Endothelial cell (in vitro differentiated cells): ENCODE data around the gene PRKAR2A. TPM values are rescaled to one million over a fixed set of nuclear protein-coding genes. Genes with fewer than 3 reads are reported as not detected.

Experiments used
- DNase-seq: peaks from one replicate; pipeline ENCODE4 v3.0.0; 2021; ENCODE audit warnings: low spot score
- H3K27ac Mint-ChIP-seq: one replicate; pipeline ENCODE4 v1.8.0; 2021; ENCODE audit warnings: mixed read lengths, inconsistent platforms; ENCODE audit not compliant: unreplicated experiment
- H3K27me3 Mint-ChIP-seq: one replicate; pipeline ENCODE4 v1.8.0; 2021; ENCODE audit warnings: mild to moderate bottlenecking, moderate library complexity, mixed read lengths, inconsistent platforms; ENCODE audit not compliant: unreplicated experiment
- H3K36me3 Mint-ChIP-seq: one replicate; pipeline ENCODE4 v1.8.0; 2021; ENCODE audit warnings: mild to moderate bottlenecking, low read depth, mixed read lengths, inconsistent platforms; ENCODE audit not compliant: unreplicated experiment
- H3K4me1 Mint-ChIP-seq: one replicate; pipeline ENCODE4 v1.8.0; 2021; ENCODE audit warnings: mild to moderate bottlenecking, mixed read lengths, inconsistent platforms; ENCODE audit not compliant: unreplicated experiment
- H3K4me3 Mint-ChIP-seq: one replicate; pipeline ENCODE4 v1.8.0; 2021; ENCODE audit warnings: mild to moderate bottlenecking, mixed read lengths, inconsistent platforms; ENCODE audit not compliant: unreplicated experiment
- H3K9me3 Mint-ChIP-seq: one replicate; pipeline ENCODE4 v1.8.0; 2021; ENCODE audit warnings: mixed read lengths, inconsistent platforms; ENCODE audit not compliant: unreplicated experiment
- total RNA-seq: library from RNA; stranded (reverse); fragmentation: NEBNext Ultra II Directional; extraction: Animal tissue kit (Norgen Biotek cat#: 25700); gene quantifications from one replicate; pipeline ENCODE4 v1.2.1, GENCODE V29; 2021; ENCODE audit not compliant: unreplicated experiment
- TF ChIP-seq, protein P1 (sequence below): fragments of 200-600 bp; sonication (generic); IDR thresholded peaks from one replicate; pipeline ENCODE4 v1.5.0; 2021; ENCODE audit warnings: antibody characterized with exemption; ENCODE audit not compliant: unreplicated experiment

The PRKAR2A gene
- total RNA-seq, 1 donor from 2014 or later, result 67.3 TPM

DNA sequence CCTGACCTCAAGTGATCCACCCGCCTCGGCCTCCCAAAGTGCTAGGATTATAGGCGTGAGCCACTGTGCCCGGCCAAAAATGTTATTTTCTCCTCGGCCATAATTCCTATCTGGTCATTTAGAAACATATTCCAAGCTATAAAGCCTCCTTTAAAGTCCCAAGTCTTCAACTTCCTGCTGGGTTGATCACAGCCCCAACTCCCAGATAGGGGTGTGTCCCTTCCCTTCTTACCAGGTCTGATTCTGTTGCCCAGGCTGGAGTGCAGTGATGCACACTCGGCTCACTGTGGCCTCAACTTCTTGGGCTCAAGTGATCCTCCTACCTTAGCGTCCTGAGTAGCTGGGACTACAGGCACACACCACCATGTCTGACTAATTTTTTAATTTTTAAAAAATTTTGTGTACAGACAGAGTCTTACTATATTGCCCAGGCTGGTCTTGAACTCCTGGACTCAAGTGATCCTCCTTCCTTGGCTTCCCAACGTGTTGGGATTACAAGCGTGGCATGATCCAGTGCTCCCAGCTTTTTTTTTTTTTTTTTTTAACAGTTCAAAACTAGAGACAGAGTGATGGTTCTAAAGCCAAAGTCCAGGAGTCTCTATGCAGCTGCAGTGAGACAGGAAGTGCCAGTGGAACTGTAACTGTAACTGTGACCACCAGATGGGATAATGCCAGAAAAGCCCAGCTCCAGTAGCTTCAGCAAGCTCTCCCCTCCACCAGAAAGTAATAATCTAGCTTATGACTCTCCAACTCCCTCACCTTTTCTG lies 8.2 kb upstream of the PRKAR2A start:
- Mint-ChIP-seq H3K27me3 (no peaks in the 10 kb centered on the region), H3K36me3 (peaks cover 4% of the 10 kb centered on the region), H3K4me3 (no peak overlapping the region), H3K27ac (no peak overlapping the region), H3K4me1 (peaks cover 6% of the 10 kb centered on the region), H3K9me3 (no peaks in the 10 kb centered on the region)
- no peak for DNase-seq
- TF ChIP-seq, protein P1, sequence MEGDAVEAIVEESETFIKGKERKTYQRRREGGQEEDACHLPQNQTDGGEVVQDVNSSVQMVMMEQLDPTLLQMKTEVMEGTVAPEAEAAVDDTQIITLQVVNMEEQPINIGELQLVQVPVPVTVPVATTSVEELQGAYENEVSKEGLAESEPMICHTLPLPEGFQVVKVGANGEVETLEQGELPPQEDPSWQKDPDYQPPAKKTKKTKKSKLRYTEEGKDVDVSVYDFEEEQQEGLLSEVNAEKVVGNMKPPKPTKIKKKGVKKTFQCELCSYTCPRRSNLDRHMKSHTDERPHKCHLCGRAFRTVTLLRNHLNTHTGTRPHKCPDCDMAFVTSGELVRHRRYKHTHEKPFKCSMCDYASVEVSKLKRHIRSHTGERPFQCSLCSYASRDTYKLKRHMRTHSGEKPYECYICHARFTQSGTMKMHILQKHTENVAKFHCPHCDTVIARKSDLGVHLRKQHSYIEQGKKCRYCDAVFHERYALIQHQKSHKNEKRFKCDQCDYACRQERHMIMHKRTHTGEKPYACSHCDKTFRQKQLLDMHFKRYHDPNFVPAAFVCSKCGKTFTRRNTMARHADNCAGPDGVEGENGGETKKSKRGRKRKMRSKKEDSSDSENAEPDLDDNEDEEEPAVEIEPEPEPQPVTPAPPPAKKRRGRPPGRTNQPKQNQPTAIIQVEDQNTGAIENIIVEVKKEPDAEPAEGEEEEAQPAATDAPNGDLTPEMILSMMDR, result no peak

GRCh38 chr3:48852151-48852550 lies 4.5 kb upstream of the PRKAR2A start:
- DNase-seq, result no peak
- no peak overlapping the region for H3K27ac Mint-ChIP-seq
- no peak overlapping the region for H3K4me3 Mint-ChIP-seq
- H3K9me3 Mint-ChIP-seq, result no peaks in the 10 kb centered on the region
- no peaks in the 10 kb centered on the region for H3K36me3 Mint-ChIP-seq
- peaks cover 11% of the 10 kb centered on the region for H3K4me1 Mint-ChIP-seq
- TF ChIP-seq, protein P1, result no peak
- peaks cover 3% of the 10 kb centered on the region for H3K27me3 Mint-ChIP-seq

DNA sequence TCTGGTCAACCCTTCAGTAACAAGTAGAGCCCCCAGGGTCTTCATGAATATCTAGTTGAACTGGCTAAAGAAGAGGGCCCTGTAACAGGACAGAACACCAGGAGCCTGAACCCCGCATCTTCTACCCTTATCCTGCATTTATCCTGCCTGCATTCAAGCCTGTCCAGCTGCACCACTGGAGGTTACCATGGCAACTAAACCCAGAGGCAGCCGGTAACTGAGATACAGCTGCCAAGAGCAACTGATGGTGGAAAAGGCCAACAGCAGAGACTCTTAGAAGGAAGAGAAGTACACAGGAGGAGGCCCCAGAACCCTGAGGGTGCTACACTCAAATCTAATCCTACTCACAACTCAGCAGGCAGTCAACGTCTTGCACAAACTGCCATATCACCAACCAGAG lies 3.7 kb upstream of the PRKAR2A start:
- no peaks in the 10 kb centered on the region for H3K9me3 Mint-ChIP-seq
- no peaks in the 10 kb centered on the region for H3K36me3 Mint-ChIP-seq
- DNase-seq, result no peak
- no peak overlapping the region for H3K4me3 Mint-ChIP-seq
- TF ChIP-seq, protein P1, result no peak
- H3K27me3 Mint-ChIP-seq, result peaks cover 3% of the 10 kb centered on the region
- H3K4me1 Mint-ChIP-seq, result peaks cover 11% of the 10 kb centered on the region
- H3K27ac Mint-ChIP-seq, result no peak overlapping the region

GRCh38 chr3:48848816-48849515 lies 1.3 kb upstream of the PRKAR2A start:
- H3K9me3 Mint-ChIP-seq, result no peaks in the 10 kb centered on the region
- H3K27ac Mint-ChIP-seq, result no peak overlapping the region
- peaks cover 8% of the 10 kb centered on the region for H3K4me1 Mint-ChIP-seq
- DNase-seq, result no peak
- H3K36me3 Mint-ChIP-seq, result no peaks in the 10 kb centered on the region
- H3K4me3 Mint-ChIP-seq, result no peak overlapping the region
- TF ChIP-seq, protein P1, result no peak
- peaks cover 3% of the 10 kb centered on the region for H3K27me3 Mint-ChIP-seq

DNA sequence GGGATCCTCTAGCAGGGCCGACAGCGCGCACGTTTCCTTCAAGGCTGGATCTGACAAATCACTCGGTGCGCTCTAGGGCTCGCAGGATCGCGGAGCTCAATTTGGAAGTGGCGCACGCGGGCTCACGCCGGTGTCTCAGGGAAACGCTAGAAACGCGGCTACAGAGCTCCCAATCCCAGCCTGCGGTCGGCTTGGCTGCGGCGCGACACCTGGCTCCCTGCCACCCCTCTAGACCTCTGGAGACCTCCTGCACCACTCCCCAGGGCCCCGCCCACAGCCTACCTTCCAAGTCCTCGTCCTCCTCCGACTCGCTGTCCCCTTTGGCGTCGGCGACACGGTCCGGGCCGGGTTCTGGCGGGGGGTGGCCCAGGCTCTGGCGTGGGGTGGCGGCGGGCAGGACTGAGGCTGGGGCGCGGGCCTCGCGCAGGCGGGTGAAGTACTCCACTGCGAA lies 596 bp downstream of the PRKAR2A start:
- H3K27me3 Mint-ChIP-seq, result peaks cover 3% of the 10 kb centered on the region
- no peaks in the 10 kb centered on the region for H3K9me3 Mint-ChIP-seq
- H3K27ac Mint-ChIP-seq, result no peak overlapping the region
- H3K4me3 Mint-ChIP-seq, result peak overlapping the region; percentile 89
- peaks cover 8% of the 10 kb centered on the region for H3K4me1 Mint-ChIP-seq
- H3K36me3 Mint-ChIP-seq, result no peaks in the 10 kb centered on the region
- DNase-seq, result peak; percentile 53
- TF ChIP-seq, protein P1, result no peak
